ENCODE results near the gene NOX3. TPM values are rescaled to one million over a fixed set of nuclear protein-coding genes. Genes with fewer than 3 reads are reported as not detected.

Gene NOX3
- total RNA-seq, 1 experiment from 2014 or later, result not detected

GRCh38 chr6:155497273-155497672 is 41.6 kb upstream of the NOX3 start:
- Mint-ChIP-seq H3K27ac (no peak overlapping the region), H3K4me3 (no peak overlapping the region), H3K9me3 (peaks cover 9 to 11% of the 10 kb centered on the region in 2 experiments; a peak in 3 of 5 replicates), H3K36me3 (ENCODE audit: insufficient read depth in 1 of 3, low read depth in 3 of 3) (peaks cover 3 to 10% (median 5%) of the 10 kb centered on the region in 3 experiments; a peak in 4 of 7 replicates), H3K4me1 (peaks cover 9 to 10% of the 10 kb centered on the region in 2 experiments), H3K27me3 (ENCODE audit: low read depth) (no peaks in the 10 kb centered on the region)
- no peak overlapping the region for H2AFZ ChIP-seq (ENCODE audit: low read length)
- no peak overlapping the region for H4K8ac ChIP-seq (replicated peaks; ENCODE audit: insufficient read length, low read depth, low read length)
- H3K9ac ChIP-seq (ENCODE audit: extremely low read depth, insufficient read length, low read length), result no peak overlapping the region
- H3K27me3 ChIP-seq (ENCODE audit: insufficient read depth, low read length), result no peaks in the 10 kb centered on the region
- no peak overlapping the region for H4K5ac ChIP-seq (ENCODE audit: insufficient read length, low read depth, low read length)
- DNase-seq, result no peak
- H3K23ac ChIP-seq (ENCODE audit: insufficient read length, low read depth, low read length), result no peak overlapping the region
- H3K79me2 ChIP-seq (ENCODE audit: insufficient read depth, low read length), result no peaks in the 10 kb centered on the region
- H2BK12ac ChIP-seq (ENCODE audit: insufficient read length, low read depth, low read length), result no peak overlapping the region
- peaks cover 5% of the 10 kb centered on the region for H3K9me3 ChIP-seq (ENCODE audit: control insufficient read depth, low read depth, low read length)
- H2BK120ac ChIP-seq (ENCODE audit: low read depth, low read length, poor library complexity, severe bottlenecking), result no peak overlapping the region
- TF ChIP-seq CTCF (conservative IDR thresholded peaks at IDR 0.05), result no peak
- H3K23me2 ChIP-seq (ENCODE audit: insufficient read length, low read depth, low read length, poor library complexity, severe bottlenecking), result no peaks in the 10 kb centered on the region
- no CpG with 5 or more reads among the region's 3 CpGs for WGBS (ENCODE audit: extremely low coverage, insufficient read length, low lambda C conversion rate)
- H3K4me1 ChIP-seq (ENCODE audit: insufficient read depth, low read length), result no peaks in the 10 kb centered on the region
- H3K14ac ChIP-seq (ENCODE audit: insufficient read depth, low read length), result no peak overlapping the region
- H3K4ac ChIP-seq (ENCODE audit: low read depth, low read length), result no peak overlapping the region
- no peak overlapping the region for H4K91ac ChIP-seq (ENCODE audit: insufficient read length, low read depth, low read length)
- no peak overlapping the region for H2AK5ac ChIP-seq (ENCODE audit: insufficient read length, low read length)
- no peaks in the 10 kb centered on the region for H3K79me1 ChIP-seq (ENCODE audit: insufficient read depth, low read depth, low read length, poor library complexity, severe bottlenecking)
- H3T11ph ChIP-seq (ENCODE audit: low read length), result no peak overlapping the region
- no peak overlapping the region for H3K27ac ChIP-seq (ENCODE audit: insufficient read length, low read depth, low read length)
- H3K4me2 ChIP-seq (ENCODE audit: insufficient read depth, insufficient read length, low read length), result no peak overlapping the region
- no peak overlapping the region for H3K56ac ChIP-seq (ENCODE audit: insufficient read length, low read depth, low read length)
- no peak overlapping the region for H2BK15ac ChIP-seq (ENCODE audit: low read depth, low read length)
- H2BK5ac ChIP-seq (ENCODE audit: insufficient read length, low read length), result no peak overlapping the region
- no peaks in the 10 kb centered on the region for H4K20me1 ChIP-seq (ENCODE audit: control insufficient read depth, insufficient read depth, insufficient read length)
- no peak overlapping the region for H3K18ac ChIP-seq (ENCODE audit: insufficient read length, low read depth, low read length)
- H2BK20ac ChIP-seq (ENCODE audit: low read depth, low read length, poor library complexity, severe bottlenecking), result no peak overlapping the region
